HG03280 (cell line): Measurements from ENCODE around the gene YIPF6.
"Not testable (repeated sequence)": the region's sequence is repeated elsewhere in the genome, so short reads cannot be mapped to it uniquely, and the experiment has no call there.

Experiments used
- ATAC-seq: cut with Tn5 transposase; IDR thresholded peaks from one replicate; pipeline ENCODE4 v1.9.1; 2021; ENCODE audit warnings: mild to moderate bottlenecking, moderate library complexity; ENCODE audit not compliant: unreplicated experiment

YIPF6 gene

DNA sequence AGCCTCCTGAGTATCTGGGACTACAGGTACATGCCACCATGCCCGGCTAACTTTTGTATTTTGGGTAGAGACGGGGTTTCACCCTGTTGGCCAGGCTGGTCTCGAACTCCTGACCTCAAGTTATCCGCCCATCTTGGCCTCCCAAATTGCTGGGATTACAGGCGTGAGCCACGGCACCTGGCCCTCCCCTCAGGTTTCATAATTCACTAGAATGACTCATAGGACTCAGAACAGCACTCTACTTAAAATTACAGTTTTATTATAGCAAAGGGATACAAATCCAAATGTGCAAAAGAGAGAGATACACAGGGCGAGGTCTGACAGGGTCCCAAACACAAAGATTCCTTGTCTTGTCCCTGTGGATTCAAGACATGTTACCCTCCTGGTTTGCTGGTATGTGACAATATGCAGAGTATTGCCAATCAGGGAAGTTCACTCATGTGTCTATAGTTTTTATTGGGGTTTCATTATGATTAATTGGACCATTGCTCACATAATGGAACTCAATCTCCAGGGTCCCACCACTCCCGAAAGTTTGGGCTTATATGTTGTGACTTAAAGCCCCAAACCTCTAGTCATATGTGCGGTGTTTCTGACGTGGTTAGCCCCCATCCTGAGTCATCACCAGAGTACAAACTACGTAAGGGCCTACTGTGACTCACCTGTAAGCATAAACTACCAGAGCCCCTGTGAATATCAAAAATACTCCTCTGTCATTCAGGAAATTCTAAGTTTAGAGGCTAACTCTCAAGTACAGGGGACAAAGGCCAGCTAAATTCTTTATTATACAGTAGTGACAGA, 5.2 kb downstream of the YIPF6 start:
- no peak for ATAC-seq

DNA sequence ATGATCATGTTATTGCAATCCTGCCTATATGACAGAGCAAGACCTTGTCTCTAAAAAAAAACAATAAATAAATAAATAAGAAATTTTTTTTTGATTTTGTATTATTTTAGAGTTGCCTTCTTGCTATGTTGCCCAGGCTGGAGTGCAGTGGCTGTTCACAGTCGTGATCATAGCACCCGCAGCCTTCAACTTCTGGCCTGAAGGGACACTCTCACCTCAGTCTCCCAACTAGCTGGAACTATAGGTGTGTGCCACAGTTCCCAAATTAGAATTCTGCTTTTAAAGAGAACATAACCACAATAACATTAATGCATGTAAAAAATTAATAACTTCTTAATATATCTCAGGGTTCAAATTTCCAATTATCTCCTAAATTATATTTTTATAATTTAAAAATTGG, 7.8 kb downstream of the YIPF6 start:
- ATAC-seq = no peak

DNA sequence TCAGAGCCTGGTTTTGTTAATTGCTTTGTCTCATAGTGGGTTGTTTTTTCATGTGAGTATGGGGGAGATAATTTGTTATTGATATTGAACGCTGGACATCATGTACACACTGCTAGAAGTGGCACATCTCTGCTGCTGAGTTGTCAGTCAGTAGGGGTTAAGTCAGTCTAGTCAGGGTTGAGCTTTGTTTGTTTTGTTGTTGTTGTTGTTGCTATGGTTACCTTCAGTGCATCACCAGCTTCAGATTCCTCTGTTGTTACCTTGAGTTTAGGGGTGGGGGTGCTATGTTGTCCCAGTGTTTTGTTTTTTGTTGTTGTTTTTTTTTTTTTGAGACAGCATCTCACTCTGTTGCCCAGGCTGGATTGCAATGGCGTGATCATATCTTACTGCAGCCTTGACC, 9.9 kb downstream of the YIPF6 start:
- ATAC-seq = peak; percentile 43

DNA sequence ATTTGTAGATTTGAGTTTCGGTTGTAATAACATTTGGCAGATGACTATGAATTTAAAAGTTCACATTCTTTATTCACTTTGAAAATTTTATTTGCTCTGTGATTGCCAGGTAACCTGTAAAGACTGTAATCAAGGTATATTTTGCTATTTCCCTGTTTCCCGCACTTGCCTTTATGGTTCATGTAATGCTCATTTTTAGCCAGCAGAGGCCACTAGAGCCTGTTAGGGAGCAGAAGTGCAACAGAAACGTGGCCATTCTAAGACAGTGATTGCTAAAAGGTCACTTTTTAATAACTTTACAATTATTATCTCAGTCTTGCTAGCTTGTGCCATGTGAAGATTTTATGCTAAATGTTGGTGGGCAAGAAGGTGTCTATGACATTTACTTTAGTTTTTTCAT, 12.4 kb downstream of the YIPF6 start:
- peak; percentile 65 for ATAC-seq

DNA sequence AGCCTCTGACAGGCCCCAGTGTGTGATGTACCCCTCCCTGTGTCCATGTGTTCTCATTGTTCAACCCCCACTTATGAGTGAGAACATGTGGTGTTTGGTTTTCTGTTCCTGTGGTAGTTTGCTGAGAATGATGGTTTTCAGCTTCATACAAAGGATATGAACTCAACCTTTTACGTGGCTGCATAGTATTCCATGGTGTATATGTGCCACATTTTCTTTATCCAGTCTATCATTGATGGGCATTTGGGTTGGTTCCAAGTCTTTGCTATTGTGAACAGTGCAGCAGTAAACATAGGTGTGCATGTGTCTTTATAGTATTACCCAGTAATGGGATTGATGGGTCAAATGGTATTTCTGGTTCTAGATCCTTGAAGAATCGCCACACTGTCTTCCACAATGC, 25.8 kb downstream of the YIPF6 start:
- ATAC-seq = not testable (repeated sequence)

GRCh38 chrX:68532831-68533533, 34.1 kb downstream of the YIPF6 start:
- no peak for ATAC-seq

DNA sequence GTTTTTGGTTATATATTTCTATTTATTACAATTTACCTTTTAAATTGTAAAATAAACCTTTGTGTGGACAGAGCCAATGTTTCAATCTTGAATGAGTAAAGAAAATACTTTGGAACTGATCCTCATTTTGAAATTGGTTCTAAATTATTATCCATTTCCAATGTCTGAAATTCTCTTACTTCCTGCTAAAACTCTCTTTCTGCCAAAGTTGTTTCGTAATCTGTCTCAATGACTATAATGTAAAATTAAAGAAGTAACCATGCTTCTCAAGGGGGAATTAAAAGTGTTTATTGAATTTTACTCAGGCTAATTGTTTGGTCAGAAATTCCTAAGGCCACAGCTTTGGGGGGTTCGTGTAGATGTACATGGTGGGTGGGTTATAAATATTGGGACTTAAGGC, 34.8 kb downstream of the YIPF6 start:
- no peak for ATAC-seq

DNA sequence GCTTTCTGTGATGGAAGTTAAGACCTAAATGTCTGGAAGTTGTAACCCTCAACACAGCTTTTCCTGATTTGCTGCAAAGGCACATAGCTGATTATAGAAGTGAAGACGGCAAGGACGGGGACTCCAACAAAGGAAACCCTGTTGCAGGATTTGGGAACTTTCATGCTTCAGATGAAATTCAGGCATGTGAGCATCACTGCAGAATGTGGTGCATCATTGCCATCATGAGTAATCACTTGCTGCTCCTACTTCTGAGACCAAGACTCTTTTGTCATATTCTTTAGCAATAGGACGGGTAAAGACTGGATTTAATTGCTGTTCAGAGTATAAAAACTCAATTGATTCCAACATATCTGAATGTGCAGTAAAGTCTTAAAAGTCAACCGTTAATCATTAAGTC, 35.8 kb downstream of the YIPF6 start:
- ATAC-seq = no peak

DNA sequence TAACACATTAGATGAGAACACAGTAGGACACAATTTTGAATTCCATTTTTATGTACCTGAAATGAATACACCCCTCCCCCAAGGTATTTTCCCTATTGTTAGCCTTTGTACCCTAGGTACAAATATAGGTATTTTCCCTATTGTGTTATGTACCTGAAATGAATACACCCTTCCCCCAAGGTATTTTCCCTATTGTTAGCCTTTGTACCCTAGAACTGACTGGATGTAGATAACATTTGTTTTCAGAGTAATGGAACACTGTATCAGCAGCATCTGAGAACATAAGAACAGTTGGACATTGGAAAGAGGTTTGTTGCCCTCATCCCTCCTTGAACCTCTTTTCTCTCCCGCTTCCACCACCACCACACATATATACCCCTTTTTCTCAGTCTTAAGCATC, 37.6 kb downstream of the YIPF6 start:
- no peak for ATAC-seq

DNA sequence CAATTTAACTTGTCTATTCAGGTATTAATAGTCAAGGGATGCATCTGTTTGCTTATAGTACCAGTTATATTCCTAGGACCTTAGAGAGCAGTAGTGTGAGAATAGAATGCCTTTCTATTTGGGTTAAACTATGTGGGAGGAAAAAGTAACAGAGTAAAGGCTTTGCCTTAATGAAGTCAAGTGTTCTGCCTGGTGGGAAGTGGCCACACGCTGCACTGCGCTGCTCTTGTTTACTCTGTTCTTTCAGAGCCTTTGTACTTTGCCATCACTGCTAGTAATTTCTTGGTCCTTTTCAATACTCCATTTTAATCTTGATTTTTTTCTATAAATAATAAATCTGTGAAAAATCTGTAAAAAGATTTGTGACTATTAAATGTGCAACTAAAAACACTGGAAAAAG, 38.0 kb downstream of the YIPF6 start:
- no peak for ATAC-seq

- ATAC-seq = no peak
These were observed 51.3 kb downstream of the YIPF6 start for GRCh38 chrX:68550193-68550592.

DNA sequence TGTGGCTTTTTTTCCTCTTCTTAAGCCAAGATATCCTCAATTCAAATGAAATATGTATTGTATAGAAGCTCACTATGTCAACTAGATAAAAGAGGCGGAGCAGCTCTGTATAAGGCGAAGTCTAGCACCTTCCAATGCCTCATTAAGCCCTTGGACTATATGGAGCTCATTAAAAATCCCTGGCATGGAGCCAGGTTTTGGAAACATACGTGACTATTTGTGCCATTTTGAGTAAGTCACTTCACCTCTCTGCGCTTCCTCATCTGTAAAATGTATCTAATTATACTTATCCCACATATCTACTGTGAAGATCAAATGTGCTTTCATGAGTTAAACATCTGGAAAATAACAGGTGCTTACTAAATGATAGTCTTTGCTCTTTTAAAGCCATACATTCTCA, 57.2 kb downstream of the YIPF6 start:
- ATAC-seq = no peak

DNA sequence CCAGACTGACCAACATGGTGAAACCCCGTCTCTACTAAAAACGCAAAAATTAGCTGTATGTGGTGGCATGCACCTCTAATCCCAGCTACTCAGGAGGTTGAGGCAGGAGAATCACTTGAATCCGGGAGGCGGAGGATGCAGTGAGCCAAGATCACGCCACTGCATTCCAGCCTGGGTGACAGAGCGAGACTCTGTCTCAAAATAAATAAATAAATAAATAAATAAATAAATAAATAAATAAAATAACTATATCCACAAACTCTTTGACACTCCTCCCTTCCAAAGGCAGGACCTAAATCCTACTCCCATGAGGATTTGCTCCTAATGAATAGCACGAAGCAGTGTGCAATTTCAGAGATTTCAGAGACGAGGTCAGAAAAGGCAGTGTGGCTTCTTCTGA, 58.3 kb downstream of the YIPF6 start:
- not testable (repeated sequence) for ATAC-seq

GRCh38 chrX:68559905-68560304, 61.1 kb downstream of the YIPF6 start:
- ATAC-seq = not testable (repeated sequence)

DNA sequence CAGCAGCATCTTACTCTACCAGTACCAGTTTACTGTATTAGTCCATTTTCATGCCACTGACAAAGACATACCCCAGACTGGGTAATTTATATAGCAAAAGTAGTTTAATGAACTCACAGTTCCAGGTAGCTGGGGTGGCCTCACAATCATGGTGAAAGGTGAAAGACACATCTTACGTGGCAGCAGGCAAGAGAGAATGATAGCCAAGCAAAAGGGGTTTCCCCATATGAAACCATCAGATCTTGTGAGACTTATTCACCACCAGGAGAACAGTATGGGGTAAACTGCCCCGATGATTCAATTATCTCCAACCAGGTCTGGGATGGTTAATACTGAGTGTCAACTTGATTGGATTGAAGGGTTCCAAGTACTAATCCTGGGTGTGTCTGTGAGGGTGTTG, 69.3 kb downstream of the YIPF6 start:
- ATAC-seq = no peak

- ATAC-seq = no peak
These were observed 71.7 kb downstream of the YIPF6 start for GRCh38 chrX:68570598-68570997.

GRCh38 chrX:68571292-68571609, 72.4 kb downstream of the YIPF6 start:
- no peak for ATAC-seq

GRCh38 chrX:68571610-68572311, 72.9 kb downstream of the YIPF6 start:
- peak; percentile 74 for ATAC-seq

DNA sequence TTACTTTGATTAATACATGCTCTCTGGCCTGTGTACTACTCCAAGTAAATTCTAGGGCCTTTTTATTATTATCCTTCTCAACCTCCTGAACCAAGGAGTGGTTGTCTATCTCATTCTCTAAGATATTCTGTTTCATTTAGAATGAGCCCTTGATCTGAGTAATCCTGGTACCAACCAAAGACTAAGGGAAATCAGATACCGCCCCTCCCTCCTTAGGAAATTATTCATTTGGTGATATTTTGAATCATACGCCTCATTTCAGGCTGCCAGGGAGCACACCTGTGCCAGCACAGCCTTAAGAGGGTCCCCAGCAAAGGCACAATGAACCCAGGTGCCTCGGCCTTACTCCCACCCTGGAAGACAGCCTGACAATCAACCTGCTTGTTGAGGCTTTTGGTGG, 75.4 kb downstream of the YIPF6 start:
- no peak for ATAC-seq

GRCh38 chrX:68579810-68580209, 81.0 kb downstream of the YIPF6 start:
- ATAC-seq = no peak

- no peak for ATAC-seq
These were observed 85.4 kb downstream of the YIPF6 start for GRCh38 chrX:68584221-68584620.
